Measurements from ENCODE around the gene NDUFV3. TPM values are rescaled to one million over a fixed set of nuclear protein-coding genes. Genes with fewer than 3 reads are reported as not detected.
A peak's percentile ranks its signal among the peaks of the same experiment; 100 is the strongest.

The NDUFV3 gene
- total RNA-seq, 1 experiment from 2014 or later = 29.8 TPM

DNA sequence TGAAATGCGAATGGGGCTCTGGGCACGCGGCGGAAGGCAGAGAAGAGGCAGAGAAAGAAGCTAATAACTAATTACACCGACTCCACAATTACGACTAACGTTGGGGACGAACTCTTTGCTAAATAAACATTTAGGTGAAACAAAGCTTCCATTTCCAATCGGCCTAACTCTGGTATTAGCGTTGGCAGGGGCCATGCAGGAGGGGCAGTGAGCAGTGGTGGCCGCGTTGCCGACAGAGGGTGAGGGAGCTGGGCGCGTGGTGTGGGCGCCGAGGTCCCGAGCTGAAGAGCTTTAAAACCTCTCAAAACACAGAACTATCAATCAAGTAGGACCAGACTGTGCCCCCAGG, 553 bp upstream of the NDUFV3 start:
- intact Hi-C loops (cut with micrococcal nuclease; ENCODE audit: unreplicated experiment) = no loop called here
- peak overlapping the region; percentile 92 for H3K4me3 Mint-ChIP-seq (ENCODE audit: low read depth, unreplicated experiment)
- peak overlapping the region; percentile 98 for H3K27ac Mint-ChIP-seq (ENCODE audit: unreplicated experiment)

GRCh38 chr21:42900446-42900845, 7.3 kb downstream of the NDUFV3 start:
- no peak overlapping the region for H3K4me3 Mint-ChIP-seq (ENCODE audit: low read depth, unreplicated experiment)
- H3K9me3 Mint-ChIP-seq (ENCODE audit: low read depth, unreplicated experiment) = no peaks in the 10 kb centered on the region
- H3K4me1 Mint-ChIP-seq (ENCODE audit: low read depth, unreplicated experiment) = no peaks in the 10 kb centered on the region
- no peaks in the 10 kb centered on the region for H3K27me3 Mint-ChIP-seq (ENCODE audit: unreplicated experiment)
- H3K27ac Mint-ChIP-seq (ENCODE audit: unreplicated experiment) = no peak overlapping the region
- DNase-seq = no peak
- intact Hi-C loops (cut with micrococcal nuclease; ENCODE audit: unreplicated experiment) = no loop called here
- TF ChIP-seq, protein P1, sequence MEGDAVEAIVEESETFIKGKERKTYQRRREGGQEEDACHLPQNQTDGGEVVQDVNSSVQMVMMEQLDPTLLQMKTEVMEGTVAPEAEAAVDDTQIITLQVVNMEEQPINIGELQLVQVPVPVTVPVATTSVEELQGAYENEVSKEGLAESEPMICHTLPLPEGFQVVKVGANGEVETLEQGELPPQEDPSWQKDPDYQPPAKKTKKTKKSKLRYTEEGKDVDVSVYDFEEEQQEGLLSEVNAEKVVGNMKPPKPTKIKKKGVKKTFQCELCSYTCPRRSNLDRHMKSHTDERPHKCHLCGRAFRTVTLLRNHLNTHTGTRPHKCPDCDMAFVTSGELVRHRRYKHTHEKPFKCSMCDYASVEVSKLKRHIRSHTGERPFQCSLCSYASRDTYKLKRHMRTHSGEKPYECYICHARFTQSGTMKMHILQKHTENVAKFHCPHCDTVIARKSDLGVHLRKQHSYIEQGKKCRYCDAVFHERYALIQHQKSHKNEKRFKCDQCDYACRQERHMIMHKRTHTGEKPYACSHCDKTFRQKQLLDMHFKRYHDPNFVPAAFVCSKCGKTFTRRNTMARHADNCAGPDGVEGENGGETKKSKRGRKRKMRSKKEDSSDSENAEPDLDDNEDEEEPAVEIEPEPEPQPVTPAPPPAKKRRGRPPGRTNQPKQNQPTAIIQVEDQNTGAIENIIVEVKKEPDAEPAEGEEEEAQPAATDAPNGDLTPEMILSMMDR (IDR thresholded peaks at IDR 0.05; ENCODE audit: unreplicated experiment) = no peak
- H3K36me3 Mint-ChIP-seq (ENCODE audit: insufficient read depth, unreplicated experiment) = peaks cover 21% of the 10 kb centered on the region
- BruUV-seq (replicated peaks) = no TSS peak
- CTCF ChIA-PET = no interaction called here

More for the DNA sequence above, 553 bp upstream of the NDUFV3 start:
- CTCF ChIA-PET = interaction anchor here (0.6 to 1.3 kb wide), 2 partner anchors 298 to 300 kb away, joined by 3 read pairs; no protein-coding TSS in a partner anchor
- Mint-ChIP-seq H3K36me3 (ENCODE audit: insufficient read depth, unreplicated experiment) (peaks cover 27% of the 10 kb centered on the region), H3K27me3 (ENCODE audit: unreplicated experiment) (no peaks in the 10 kb centered on the region), H3K9me3 (ENCODE audit: low read depth, unreplicated experiment) (no peaks in the 10 kb centered on the region), H3K4me1 (ENCODE audit: low read depth, unreplicated experiment) (peaks cover 7% of the 10 kb centered on the region)
- TF ChIP-seq, protein P1 (IDR thresholded peaks at IDR 0.05; ENCODE audit: unreplicated experiment) = no peak
- BruUV-seq (replicated peaks) = TSS peak; percentile 97
- no peak for DNase-seq

DNA sequence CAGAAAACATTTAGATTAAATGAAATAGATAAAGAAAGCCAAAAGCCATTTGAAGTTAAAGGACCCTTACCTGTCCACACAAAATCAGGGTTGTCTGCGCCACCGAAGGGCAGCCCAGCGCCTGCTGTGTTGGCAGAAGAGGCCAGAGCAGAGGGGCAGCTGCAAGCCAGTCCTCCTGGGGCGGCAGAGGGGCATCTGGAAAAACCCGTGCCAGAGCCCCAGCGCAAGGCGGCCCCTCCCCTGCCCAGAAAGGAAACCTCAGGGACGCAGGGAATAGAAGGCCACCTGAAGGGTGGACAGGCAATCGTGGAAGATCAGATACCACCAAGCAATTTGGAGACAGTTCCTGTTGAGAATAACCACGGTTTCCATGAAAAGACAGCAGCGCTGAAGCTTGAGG, 10.7 kb downstream of the NDUFV3 start:
- H3K36me3 Mint-ChIP-seq (ENCODE audit: insufficient read depth, unreplicated experiment) = peaks cover 17% of the 10 kb centered on the region
- intact Hi-C loops (cut with micrococcal nuclease; ENCODE audit: unreplicated experiment) = no loop called here
- H3K27ac Mint-ChIP-seq (ENCODE audit: unreplicated experiment) = no peak overlapping the region
- TSS peak; percentile 9 for BruUV-seq (replicated peaks)
- H3K9me3 Mint-ChIP-seq (ENCODE audit: low read depth, unreplicated experiment) = no peaks in the 10 kb centered on the region
- no peaks in the 10 kb centered on the region for H3K4me1 Mint-ChIP-seq (ENCODE audit: low read depth, unreplicated experiment)
- no peak for DNase-seq
- H3K4me3 Mint-ChIP-seq (ENCODE audit: low read depth, unreplicated experiment) = no peak overlapping the region
- no peaks in the 10 kb centered on the region for H3K27me3 Mint-ChIP-seq (ENCODE audit: unreplicated experiment)
- CTCF ChIA-PET = no interaction called here
- TF ChIP-seq, protein P1 (IDR thresholded peaks at IDR 0.05; ENCODE audit: unreplicated experiment) = no peak

- DNase-seq = no peak
- Mint-ChIP-seq H3K4me1 (ENCODE audit: low read depth, unreplicated experiment) (no peaks in the 10 kb centered on the region), H3K36me3 (ENCODE audit: insufficient read depth, unreplicated experiment) (peaks cover 19% of the 10 kb centered on the region), H3K4me3 (ENCODE audit: low read depth, unreplicated experiment) (no peak overlapping the region), H3K27ac (ENCODE audit: unreplicated experiment) (no peak overlapping the region), H3K9me3 (ENCODE audit: low read depth, unreplicated experiment) (no peaks in the 10 kb centered on the region), H3K27me3 (ENCODE audit: unreplicated experiment) (no peaks in the 10 kb centered on the region)
- BruUV-seq (replicated peaks) = no TSS peak
- TF ChIP-seq, protein P1 (IDR thresholded peaks at IDR 0.05; ENCODE audit: unreplicated experiment) = no peak
- intact Hi-C loops (cut with micrococcal nuclease; ENCODE audit: unreplicated experiment) = loop anchor here (5.0 kb wide), 1 partner anchor 52 kb away; no protein-coding TSS in a partner anchor
- CTCF ChIA-PET = no interaction called here
Measured at GRCh38 chr21:42905195-42905594, 12.1 kb downstream of the NDUFV3 start.

Measured in Calu3 (cell line).